DMS 273 (cell line): ENCODE results near the gene PCGF1.

ENCODE experiments used
- DNase-seq: peaks from one replicate; lab custom pipeline; 2025; ENCODE audit not compliant: unreplicated experiment; lab: John Stamatoyannopoulos, UW

Gene PCGF1

GRCh38 chr2:74507145-74507925 lies at the start of gene PCGF1:
Gene PCGF1 (minus strand): TSS chr2:74507695. CDS start chr2:74507668, 27 bp downstream.
- peak; percentile 99 for DNase-seq

GRCh38 chr2:74556831-74557370 lies 49.4 kb upstream of the PCGF1 start:
- DNase-seq: no peak

- DNase-seq: no peak
These were observed 48.7 kb upstream of the PCGF1 start for GRCh38 chr2:74556159-74556558.

- DNase-seq: no peak
These were observed 48.2 kb upstream of the PCGF1 start for GRCh38 chr2:74555610-74556103.

- DNase-seq: no peak
These were observed 47.5 kb upstream of the PCGF1 start for GRCh38 chr2:74554820-74555531.

- peak; percentile 86 for DNase-seq
These were observed 46.7 kb upstream of the PCGF1 start, which contains the start of the genes DOK1 and LOXL3 for GRCh38 chr2:74553892-74554819. Gene DOK1 (plus strand): TSS chr2:74554720. CDS start chr2:74554755, 35 bp downstream. Gene LOXL3 (minus strand): TSS chr2:74553942. CDS start chr2:74552634, 1,308 bp downstream.

- DNase-seq: peak; percentile 65
These were observed 45.7 kb upstream of the PCGF1 start for GRCh38 chr2:74552914-74553811.

GRCh38 chr2:74551942-74552913 lies 44.7 kb upstream of the PCGF1 start:
- DNase-seq: peak; percentile 31

- no peak for DNase-seq
These were observed 44.0 kb upstream of the PCGF1 start for GRCh38 chr2:74551530-74551929.

- no peak for DNase-seq
These were observed 42.7 kb upstream of the PCGF1 start for GRCh38 chr2:74550231-74550630.

GRCh38 chr2:74548900-74549826 lies 41.7 kb upstream of the PCGF1 start:
- peak; percentile 92 for DNase-seq

- peak; percentile 92 for DNase-seq
These were observed 40.9 kb upstream of the PCGF1 start for GRCh38 chr2:74548285-74548899.

- no peak for DNase-seq
These were observed 38.5 kb upstream of the PCGF1 start for GRCh38 chr2:74546004-74546403.

GRCh38 chr2:74544634-74545033 lies 37.1 kb upstream of the PCGF1 start:
- DNase-seq: no peak

GRCh38 chr2:74542978-74543377 lies 35.5 kb upstream of the PCGF1 start:
- DNase-seq: no peak

GRCh38 chr2:74540291-74540690 lies 32.8 kb upstream of the PCGF1 start:
- DNase-seq: no peak

- no peak for DNase-seq
These were observed 31.4 kb upstream of the PCGF1 start for GRCh38 chr2:74538881-74539339.
